ENCODE results near the gene PTH2. TPM values are rescaled to one million over a fixed set of nuclear protein-coding genes. Genes with fewer than 3 reads are reported as not detected.

PTH2 gene
- total and polyA plus RNA-seq, 2 donors (not counting 3 experiments of a cell fraction or from before 2014, with no cell fraction given) = not detected

- DNase-seq (ENCODE audit: low read depth, low spot score) (no peak), FAIRE-seq (no peak)
- TF ChIP-seq MAX (IDR thresholded peaks at IDR 0.05; ENCODE audit: insufficient read depth, insufficient read length) (no peak), POLR2A (IDR thresholded peaks at IDR 0.05; ENCODE audit: low read depth, low read length) (no peak), CTCF (IDR thresholded peaks at IDR 0.05; ENCODE audit: extremely low read depth in 1 of 2, insufficient read depth in 1 of 2, low read depth in 1 of 2, low read length in 2 of 2) (no peak), GATA2 (IDR thresholded peaks at IDR 0.05; ENCODE audit: insufficient read depth, insufficient read length, low read depth, low read length) (no peak), JUN (IDR thresholded peaks at IDR 0.05; ENCODE audit: borderline replicate concordance, insufficient read depth, insufficient read length, low read depth) (no peak), FOS (IDR thresholded peaks at IDR 0.05; ENCODE audit: borderline replicate concordance, insufficient read depth, low read length) (no peak), POLR2AphosphoS5 (IDR thresholded peaks at IDR 0.05; ENCODE audit: insufficient read depth, low read depth, low read length) (no peak), MYC (IDR thresholded peaks at IDR 0.05; ENCODE audit: low read depth, low read length) (no peak), EZH2 (IDR thresholded peaks at IDR 0.05; ENCODE audit: borderline replicate concordance, low read depth, low read length, severe bottlenecking) (no peak)
- ChIA-PET CTCF (no interaction called here), POLR2A (no interaction called here)
- H3K9ac ChIP-seq (replicated peaks; ENCODE audit: extremely low read depth, insufficient read depth, low read length) = no peak overlapping the region
- no peaks in the 10 kb centered on the region for H3K36me3 ChIP-seq (ENCODE audit: control insufficient read depth in 2 of 2, extremely low read depth in 1 of 2, insufficient read depth in 2 of 2, low read length in 2 of 2)
- no peaks in the 10 kb centered on the region for H3K9me1 ChIP-seq (replicated peaks; ENCODE audit: control insufficient read depth, extremely low read depth, insufficient read depth, low read length)
- no peak overlapping the region for H3K27ac ChIP-seq (ENCODE audit: insufficient read depth, low read depth, low read length)
- no peaks in the 10 kb centered on the region for H3K9me3 ChIP-seq (replicated peaks; ENCODE audit: control insufficient read depth, insufficient read depth, low read length)
- no peaks in the 10 kb centered on the region for H3K79me2 ChIP-seq (ENCODE audit: control insufficient read depth, insufficient read depth, low read length)
- no peak overlapping the region for H3K4me3 ChIP-seq (replicated peaks in 1 of 3; ENCODE audit: insufficient read depth in 1 of 3, low read depth in 1 of 3, low read length in 3 of 3)
- dilution Hi-C loops (cut with MboI; ENCODE audit: extremely low pct_ligation_motif_present, low sequenced_read_pairs) = no loop called here
- no peaks in the 10 kb centered on the region for H4K20me1 ChIP-seq (replicated peaks; ENCODE audit: control insufficient read depth, extremely low read depth, insufficient read depth, low read length)
- no peaks in the 10 kb centered on the region for H3K27me3 ChIP-seq (ENCODE audit: control insufficient read depth in 2 of 2, insufficient read depth in 2 of 2, low read length in 2 of 2)
- no TSS peak for BruUV-seq (replicated peaks)
- H2AFZ ChIP-seq (ENCODE audit: low read depth, low read length) = no peak overlapping the region
- H3K4me2 ChIP-seq (ENCODE audit: insufficient read depth, low read length) = no peak overlapping the region
- H3K4me1 ChIP-seq (ENCODE audit: control insufficient read depth, extremely low read depth, insufficient read depth, low read length) = no peaks in the 10 kb centered on the region
- intact Hi-C loops (cut with micrococcal nuclease) = no loop called here
Measured at GRCh38 chr19:49398931-49399330, 24.3 kb downstream of the PTH2 start.
